WERI-Rb-1 (cell line): ENCODE data around the gene MCF2.

Source experiments
- DNase-seq: peaks from one replicate; pipeline ENCODE4 v3.0.0-alpha.2; 2020
- H3K27ac ChIP-seq: fragments of 250-450 bp; sonication (Bioruptor Pico); 2 replicates; pipeline ENCODE4 v1.5.1; 2020; ENCODE audit warnings: mild to moderate bottlenecking, moderate library complexity
- H3K27me3 ChIP-seq: fragments of 250-450 bp; sonication (Bioruptor Pico); 2 replicates; pipeline ENCODE4 v1.5.1; 2021; ENCODE audit warnings: mild to moderate bottlenecking, low read depth, moderate library complexity; ENCODE audit not compliant: insufficient read depth, severe bottlenecking
- H3K36me3 ChIP-seq: fragments of 250-450 bp; sonication (Bioruptor Pico); 2 replicates; pipeline ENCODE4 v1.5.1; 2020; ENCODE audit warnings: mild to moderate bottlenecking, moderate library complexity
- H3K4me3 ChIP-seq: 2 replicates; pipeline ENCODE4 v1.5.1; 2011; ENCODE audit warnings: low read depth, mild to moderate bottlenecking, control low read depth, low read length
- H3K9me3 ChIP-seq: fragments of 250-450 bp; sonication (Bioruptor Pico); 2 replicates; pipeline ENCODE4 v1.5.1; 2021; ENCODE audit warnings: mild to moderate bottlenecking, moderate library complexity; ENCODE audit not compliant: severe bottlenecking
- TF ChIP-seq, protein P1 (sequence below): IDR thresholded peaks from 2 replicates; pipeline ENCODE4 v1.5.1; 2011; ENCODE audit warnings: low read depth, mild to moderate bottlenecking, control low read depth, inconsistent platforms, low read length

Gene MCF2

DNA sequence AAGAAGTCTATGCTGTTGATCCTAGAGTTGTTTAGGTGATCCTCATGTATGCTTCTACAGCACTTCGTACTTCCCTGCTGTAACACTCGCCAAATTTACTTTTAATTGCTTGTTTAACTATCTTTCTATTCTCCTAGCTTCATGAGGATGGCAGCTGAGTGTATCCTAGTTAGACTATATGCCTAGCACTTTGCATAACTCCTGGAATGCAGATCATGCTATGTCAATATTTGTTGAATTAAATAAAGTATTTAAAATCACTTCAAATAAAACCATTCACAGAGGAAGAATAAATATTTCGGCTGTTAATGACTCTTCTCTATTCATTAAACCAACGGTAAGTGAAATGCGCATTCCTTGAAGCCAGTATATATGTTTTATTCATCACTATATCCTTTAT lies 122.4 kb downstream of the MCF2 start:
- Histone ChIP-seq H3K27ac (no peak overlapping the region), H3K4me3 (no peak overlapping the region), H3K9me3 (no peaks in the 10 kb centered on the region), H3K27me3 (peaks cover 25% of the 10 kb centered on the region), H3K36me3 (no peaks in the 10 kb centered on the region)
- TF ChIP-seq, protein P1, sequence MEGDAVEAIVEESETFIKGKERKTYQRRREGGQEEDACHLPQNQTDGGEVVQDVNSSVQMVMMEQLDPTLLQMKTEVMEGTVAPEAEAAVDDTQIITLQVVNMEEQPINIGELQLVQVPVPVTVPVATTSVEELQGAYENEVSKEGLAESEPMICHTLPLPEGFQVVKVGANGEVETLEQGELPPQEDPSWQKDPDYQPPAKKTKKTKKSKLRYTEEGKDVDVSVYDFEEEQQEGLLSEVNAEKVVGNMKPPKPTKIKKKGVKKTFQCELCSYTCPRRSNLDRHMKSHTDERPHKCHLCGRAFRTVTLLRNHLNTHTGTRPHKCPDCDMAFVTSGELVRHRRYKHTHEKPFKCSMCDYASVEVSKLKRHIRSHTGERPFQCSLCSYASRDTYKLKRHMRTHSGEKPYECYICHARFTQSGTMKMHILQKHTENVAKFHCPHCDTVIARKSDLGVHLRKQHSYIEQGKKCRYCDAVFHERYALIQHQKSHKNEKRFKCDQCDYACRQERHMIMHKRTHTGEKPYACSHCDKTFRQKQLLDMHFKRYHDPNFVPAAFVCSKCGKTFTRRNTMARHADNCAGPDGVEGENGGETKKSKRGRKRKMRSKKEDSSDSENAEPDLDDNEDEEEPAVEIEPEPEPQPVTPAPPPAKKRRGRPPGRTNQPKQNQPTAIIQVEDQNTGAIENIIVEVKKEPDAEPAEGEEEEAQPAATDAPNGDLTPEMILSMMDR: no peak
- no peak for DNase-seq

DNA sequence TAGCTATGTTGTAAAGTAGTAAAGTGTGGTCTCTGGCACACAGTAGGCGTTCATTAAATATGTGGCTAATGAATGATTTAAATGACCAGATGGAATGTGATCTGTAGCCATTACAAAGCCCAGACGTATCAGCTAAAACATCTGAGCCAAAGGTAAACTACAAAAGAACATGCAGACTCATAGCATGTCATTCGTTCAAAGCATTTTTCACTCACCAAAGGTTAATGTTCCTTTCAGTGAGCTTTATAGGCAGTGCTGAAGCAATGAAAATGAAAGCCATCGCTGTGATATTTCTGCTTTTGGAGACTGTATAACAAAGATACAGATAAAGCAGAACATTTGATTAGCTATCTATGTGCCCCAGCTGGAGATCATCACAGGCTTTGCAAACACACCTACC lies 126.9 kb downstream of the MCF2 start:
- no peak overlapping the region for H3K27ac ChIP-seq
- no peaks in the 10 kb centered on the region for H3K36me3 ChIP-seq
- H3K9me3 ChIP-seq: no peaks in the 10 kb centered on the region
- DNase-seq: no peak
- peaks cover 20% of the 10 kb centered on the region for H3K27me3 ChIP-seq
- no peak overlapping the region for H3K4me3 ChIP-seq
- TF ChIP-seq, protein P1: no peak

DNA sequence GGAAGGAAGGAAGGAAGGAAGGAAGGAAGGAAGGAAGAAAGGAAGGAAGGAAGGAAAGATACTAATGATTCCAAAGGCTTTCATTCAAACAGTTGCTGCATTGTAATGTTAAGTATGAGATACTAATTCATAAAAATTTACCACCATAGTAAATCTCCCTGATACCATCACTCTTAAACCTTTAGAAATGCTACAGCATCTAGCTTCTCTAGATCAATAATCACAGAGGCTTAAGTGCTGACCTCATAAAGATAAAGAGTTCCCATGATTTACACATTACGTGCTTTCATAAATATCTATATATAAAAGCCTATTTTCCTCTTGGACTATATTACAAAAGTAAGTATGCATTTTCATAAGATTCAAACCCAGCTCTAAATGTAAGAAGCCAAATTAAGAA lies 141.0 kb downstream of the MCF2 start:
- no peak overlapping the region for H3K27ac ChIP-seq
- no peak overlapping the region for H3K4me3 ChIP-seq
- no peaks in the 10 kb centered on the region for H3K9me3 ChIP-seq
- H3K27me3 ChIP-seq: peaks cover 47% of the 10 kb centered on the region
- H3K36me3 ChIP-seq: no peaks in the 10 kb centered on the region
- DNase-seq: no peak
- TF ChIP-seq, protein P1: no peak

DNA sequence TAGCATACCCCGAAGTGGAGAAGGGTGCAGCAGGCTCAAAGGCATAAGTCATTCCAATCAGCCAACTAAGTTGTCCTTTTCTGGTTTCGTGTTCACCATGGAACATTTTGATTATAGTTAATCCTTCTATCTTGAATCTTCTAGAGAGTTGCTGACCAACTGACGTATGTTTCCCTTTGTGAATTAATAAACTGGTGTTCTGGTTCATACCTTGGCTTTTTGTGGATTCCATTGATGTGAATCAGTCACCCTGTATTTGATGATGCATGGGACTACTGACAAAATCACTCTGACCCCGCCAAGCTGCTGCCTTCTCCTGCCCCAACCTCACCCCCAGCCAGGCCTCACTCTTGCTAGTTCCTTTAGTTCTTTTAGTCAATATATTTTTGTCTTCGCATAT lies 144.7 kb downstream of the MCF2 start:
- peaks cover 46% of the 10 kb centered on the region for H3K27me3 ChIP-seq
- no peak overlapping the region for H3K4me3 ChIP-seq
- TF ChIP-seq, protein P1: no peak
- no peaks in the 10 kb centered on the region for H3K9me3 ChIP-seq
- no peak for DNase-seq
- no peaks in the 10 kb centered on the region for H3K36me3 ChIP-seq
- no peak overlapping the region for H3K27ac ChIP-seq

DNA sequence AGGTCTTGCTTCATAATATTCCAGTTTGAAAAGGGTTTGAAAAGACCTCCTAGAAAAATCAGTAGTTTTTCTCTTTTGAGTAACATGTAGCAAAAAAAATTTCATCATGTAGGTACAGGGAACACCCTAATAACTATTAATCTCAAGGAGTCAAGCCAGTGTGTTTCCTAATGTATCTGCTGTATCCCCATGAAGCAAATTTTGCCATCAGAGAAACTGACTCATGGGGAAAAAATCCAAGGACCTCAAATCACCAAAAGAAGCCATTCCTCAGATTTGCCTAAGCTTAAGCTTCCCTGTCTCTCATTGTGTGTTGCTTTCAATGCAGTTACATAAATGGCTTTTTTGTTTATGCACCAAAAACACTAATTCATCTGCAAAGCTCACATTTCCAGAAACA lies 147.7 kb downstream of the MCF2 start:
- no peaks in the 10 kb centered on the region for H3K36me3 ChIP-seq
- H3K9me3 ChIP-seq: no peaks in the 10 kb centered on the region
- H3K27ac ChIP-seq: no peak overlapping the region
- peaks cover 62% of the 10 kb centered on the region for H3K27me3 ChIP-seq
- TF ChIP-seq, protein P1: no peak
- no peak overlapping the region for H3K4me3 ChIP-seq
- DNase-seq: no peak

DNA sequence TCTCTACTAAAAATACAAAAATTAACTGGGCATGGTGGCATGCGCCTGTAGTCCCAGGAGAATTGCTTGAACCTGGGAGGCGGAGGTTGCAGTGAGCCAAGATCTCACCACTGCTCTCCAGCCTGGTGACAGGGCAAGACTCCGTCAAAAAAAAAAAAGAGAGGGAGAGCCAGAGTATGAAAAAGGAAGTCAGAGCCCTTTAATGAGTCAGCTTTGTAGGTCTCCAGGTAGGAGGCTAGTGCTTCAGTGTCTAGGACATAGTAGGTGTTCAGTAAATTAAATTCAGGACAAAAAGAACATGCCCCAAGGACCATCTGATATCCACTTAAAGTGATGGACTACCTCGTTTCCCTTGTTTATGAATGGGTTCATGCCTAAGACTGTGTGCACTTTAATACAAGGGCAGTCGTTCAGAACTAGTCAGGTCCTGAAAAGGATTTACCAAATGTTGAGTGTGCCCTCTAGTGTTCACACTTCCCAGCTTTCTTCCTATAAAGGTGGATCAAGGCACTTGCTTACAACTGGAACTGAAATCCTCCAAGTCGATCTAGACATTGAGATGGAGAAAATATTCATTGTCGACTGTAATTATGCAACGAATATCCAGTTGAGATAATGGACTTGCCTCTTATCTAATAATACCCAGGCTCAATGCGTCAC lies 148.5 kb downstream of the MCF2 start:
- H3K4me3 ChIP-seq: no peak overlapping the region
- H3K9me3 ChIP-seq: no peaks in the 10 kb centered on the region
- TF ChIP-seq, protein P1: peak; percentile 46
- H3K36me3 ChIP-seq: no peaks in the 10 kb centered on the region
- peaks cover 62% of the 10 kb centered on the region for H3K27me3 ChIP-seq
- no peak overlapping the region for H3K27ac ChIP-seq
- peak; percentile 27 for DNase-seq
